Endothelial cell of umbilical vein (primary cell): ENCODE results near the gene SCGN.

ENCODE experiments used
- EZH2 ChIP-seq: IDR thresholded peaks from 2 replicates; pipeline ENCODE4 v1.6.1; 2012; ENCODE audit warnings: borderline replicate concordance, low read depth, mild to moderate bottlenecking, moderate library complexity, low read length, inconsistent platforms; ENCODE audit not compliant: severe bottlenecking
- MAX ChIP-seq: IDR thresholded peaks from 2 replicates; pipeline ENCODE4 v1.6.1; 2011; ENCODE audit not compliant: insufficient read depth, insufficient read length
- MYC ChIP-seq: IDR thresholded peaks from one replicate; pipeline ENCODE4 v1.6.1; 2011; ENCODE audit warnings: mild to moderate bottlenecking, low read depth, low read length
- POLR2A ChIP-seq: IDR thresholded peaks from 2 replicates; pipeline ENCODE4 v1.6.1; 2012; ENCODE audit warnings: low read depth, mild to moderate bottlenecking, control low read depth, low read length
- TF ChIP-seq, protein P1 (sequence below), 2 donors: IDR thresholded peaks; 1 replicate in 1 of 2; 2 replicates in 1 of 2; pipeline ENCODE4 v1.5.1; 2011; ENCODE audit warnings: low read length in 2 of 2, mild to moderate bottlenecking in 2 of 2, moderate library complexity in 2 of 2, control low read depth in 1 of 2, inconsistent platforms in 1 of 2, low read depth in 1 of 2; ENCODE audit not compliant: insufficient read depth in 1 of 2; ENCODE audit errors: extremely low read depth in 1 of 2

DNA sequence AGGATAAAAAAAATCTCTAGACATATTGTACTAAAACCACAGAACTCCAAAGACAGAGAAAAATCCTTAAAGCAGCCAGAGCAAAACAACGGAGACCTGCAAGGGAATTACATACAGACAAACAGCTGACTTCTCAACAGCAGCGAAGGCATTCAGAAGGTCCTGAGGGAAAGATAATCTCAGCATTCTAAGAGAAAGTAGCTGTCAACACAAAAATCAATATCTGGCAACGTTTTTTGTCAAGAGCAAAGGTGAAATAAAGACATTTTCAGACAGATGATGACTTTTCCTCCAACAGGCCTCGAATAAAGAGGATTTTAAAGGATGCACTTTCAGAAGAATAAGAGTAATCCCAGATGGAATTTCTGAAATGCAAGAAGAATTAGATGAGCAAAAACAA lies 6.1 kb upstream of the SCGN start:
- TF ChIP-seq EZH2 = no peak
- no peak for TF ChIP-seq MAX
- TF ChIP-seq, protein P1, sequence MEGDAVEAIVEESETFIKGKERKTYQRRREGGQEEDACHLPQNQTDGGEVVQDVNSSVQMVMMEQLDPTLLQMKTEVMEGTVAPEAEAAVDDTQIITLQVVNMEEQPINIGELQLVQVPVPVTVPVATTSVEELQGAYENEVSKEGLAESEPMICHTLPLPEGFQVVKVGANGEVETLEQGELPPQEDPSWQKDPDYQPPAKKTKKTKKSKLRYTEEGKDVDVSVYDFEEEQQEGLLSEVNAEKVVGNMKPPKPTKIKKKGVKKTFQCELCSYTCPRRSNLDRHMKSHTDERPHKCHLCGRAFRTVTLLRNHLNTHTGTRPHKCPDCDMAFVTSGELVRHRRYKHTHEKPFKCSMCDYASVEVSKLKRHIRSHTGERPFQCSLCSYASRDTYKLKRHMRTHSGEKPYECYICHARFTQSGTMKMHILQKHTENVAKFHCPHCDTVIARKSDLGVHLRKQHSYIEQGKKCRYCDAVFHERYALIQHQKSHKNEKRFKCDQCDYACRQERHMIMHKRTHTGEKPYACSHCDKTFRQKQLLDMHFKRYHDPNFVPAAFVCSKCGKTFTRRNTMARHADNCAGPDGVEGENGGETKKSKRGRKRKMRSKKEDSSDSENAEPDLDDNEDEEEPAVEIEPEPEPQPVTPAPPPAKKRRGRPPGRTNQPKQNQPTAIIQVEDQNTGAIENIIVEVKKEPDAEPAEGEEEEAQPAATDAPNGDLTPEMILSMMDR (IDR thresholded peaks at IDR 0.05; ENCODE audit: extremely low read depth in 1 of 2, insufficient read depth in 1 of 2, low read depth in 1 of 2, low read length in 2 of 2) = no peak
- TF ChIP-seq POLR2A = no peak
- no peak for TF ChIP-seq MYC
